ENCODE measurements around the gene PPP1R27.

PPP1R27 gene

GRCh38 chr17:81825841-81826466 lies 8.9 kb downstream of the PPP1R27 start:
- no peak for DNase-seq (ENCODE audit: low read depth)
- TF ChIP-seq CTCF (IDR thresholded peaks at IDR 0.05; ENCODE audit: low read length, missing control alignments), result no peak
- H3K4me3 ChIP-seq (replicated peaks; ENCODE audit: low read depth, low read length), result no peak overlapping the region

DNA sequence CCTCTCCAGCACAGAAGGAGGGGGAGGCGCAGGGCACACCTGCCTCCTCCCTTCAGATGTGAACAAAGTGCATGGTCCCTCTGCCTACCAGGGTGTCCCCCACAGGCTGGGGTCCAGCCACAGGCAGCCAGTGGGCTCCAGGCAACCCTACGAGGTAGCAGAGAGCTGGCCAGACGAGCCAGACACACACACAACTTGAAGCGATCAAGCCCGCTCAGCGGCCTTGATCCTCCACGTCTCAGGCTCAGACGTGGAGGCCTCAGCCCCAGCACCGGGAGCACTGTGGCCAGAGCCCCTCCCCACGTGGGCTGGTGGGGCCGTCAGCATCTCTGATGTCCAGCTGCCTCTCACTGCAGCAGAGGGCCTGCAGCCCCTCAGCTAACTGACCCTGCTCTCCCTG lies 10.3 kb downstream of the PPP1R27 start:
- no peak for DNase-seq (ENCODE audit: low read depth)
- TF ChIP-seq CTCF (IDR thresholded peaks at IDR 0.05; ENCODE audit: low read length, missing control alignments), result no peak
- no peak overlapping the region for H3K4me3 ChIP-seq (replicated peaks; ENCODE audit: low read depth, low read length)

GRCh38 chr17:81823820-81824550 lies 10.9 kb downstream of the PPP1R27 start:
- H3K4me3 ChIP-seq (replicated peaks; ENCODE audit: low read depth, low read length), result no peak overlapping the region
- no peak for DNase-seq (ENCODE audit: low read depth)
- no peak for TF ChIP-seq CTCF (IDR thresholded peaks at IDR 0.05; ENCODE audit: low read length, missing control alignments)

DNA sequence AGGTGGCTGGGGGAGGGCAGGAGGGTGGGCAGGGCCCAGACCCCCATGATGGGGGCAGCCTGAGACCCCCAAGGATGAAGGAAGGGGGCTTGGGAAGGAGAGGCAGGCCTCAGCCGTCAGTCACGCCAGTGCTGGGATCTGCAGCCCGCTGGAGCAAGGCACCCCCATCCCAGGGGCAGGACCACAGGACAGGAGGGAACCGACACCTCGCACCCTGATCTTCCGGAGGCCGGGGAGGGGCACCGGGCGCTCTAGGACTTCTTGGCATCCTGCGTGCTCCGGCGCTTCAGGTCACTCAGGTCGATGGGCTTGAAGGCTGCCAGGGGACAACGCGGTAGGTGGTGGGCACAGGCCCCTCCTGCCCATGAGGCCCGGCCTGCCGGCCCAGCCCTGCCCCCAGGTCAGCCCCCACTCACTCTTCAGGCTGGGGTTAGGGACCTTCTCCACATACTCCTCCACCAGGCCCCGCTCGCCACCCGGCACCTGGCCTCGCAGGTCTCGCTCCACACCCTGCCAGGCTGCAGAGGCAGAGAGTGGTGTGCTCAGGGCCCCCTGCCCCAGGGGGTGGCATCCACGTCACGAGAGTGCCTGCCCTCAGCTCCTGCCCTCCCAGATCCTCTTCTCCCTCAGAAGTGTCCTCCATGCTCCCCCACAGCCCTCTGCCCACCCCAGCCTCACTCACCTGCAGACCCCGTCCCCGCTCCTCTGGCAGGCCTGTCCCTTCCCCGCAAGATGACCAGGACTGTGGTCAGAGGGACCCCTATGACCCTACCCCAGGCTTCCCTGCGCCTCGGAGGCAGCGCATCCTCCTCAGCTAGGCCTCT lies 11.6 kb downstream of the PPP1R27 start:
- H3K4me3 ChIP-seq (replicated peaks; ENCODE audit: low read depth, low read length), result no peak overlapping the region
- no peak for DNase-seq (ENCODE audit: low read depth)
- no peak for TF ChIP-seq CTCF (IDR thresholded peaks at IDR 0.05; ENCODE audit: low read length, missing control alignments)

GRCh38 chr17:81822312-81822637 lies 12.6 kb downstream of the PPP1R27 start:
- no peak overlapping the region for H3K4me3 ChIP-seq (replicated peaks; ENCODE audit: low read depth, low read length)
- no peak for DNase-seq (ENCODE audit: low read depth)

More at GRCh38 chr17:81822312-81822637, 12.6 kb downstream of the PPP1R27 start:
- no peak for TF ChIP-seq CTCF (IDR thresholded peaks at IDR 0.05; ENCODE audit: low read length, missing control alignments)
